Hepatocyte (in vitro differentiated cells): ENCODE results near the gene HSPA14. TPM values are rescaled to one million over a fixed set of nuclear protein-coding genes. Genes with fewer than 3 reads are reported as not detected.
A peak's percentile ranks its signal among the peaks of the same experiment; 100 is the strongest.
"Not testable (repeated sequence)": the region's sequence is repeated elsewhere in the genome, so short reads cannot be mapped to it uniquely, and the experiment has no call there.

Experiments
- DNase-seq: peaks from one replicate; pipeline ENCODE4 v3.0.0-alpha.2; 2016; ENCODE audit warnings: low spot score
- H2AFZ ChIP-seq: fragments of 200-600 bp; sonication (generic); 2 replicates; pipeline ENCODE4 v1.6.0; 2016; ENCODE audit warnings: antibody characterized with exemption, mild to moderate bottlenecking
- H3K27ac ChIP-seq: fragments of 200-600 bp; sonication (generic); 2 replicates; pipeline ENCODE4 v1.5.1; 2016; ENCODE audit warnings: mild to moderate bottlenecking
- H3K27me3 ChIP-seq: fragments of 200-600 bp; sonication (generic); 2 replicates; pipeline ENCODE4 v1.6.1; 2016
- H3K36me3 ChIP-seq: fragments of 200-600 bp; sonication (generic); replicated peaks from 2 replicates; pipeline ENCODE4 v1.5.1; 2016; ENCODE audit warnings: low read depth; ENCODE audit not compliant: insufficient read depth
- H3K4me1 ChIP-seq: fragments of 200-600 bp; sonication (generic); 2 replicates; pipeline ENCODE4 v1.5.1; 2016; ENCODE audit warnings: mild to moderate bottlenecking, moderate library complexity; ENCODE audit not compliant: insufficient read depth
- H3K4me2 ChIP-seq: fragments of 200-600 bp; sonication (generic); 2 replicates; pipeline ENCODE4 v1.6.0; 2016
- H3K4me3 ChIP-seq: fragments of 200-600 bp; sonication (generic); 2 replicates; pipeline ENCODE4 v1.5.1; 2016; ENCODE audit warnings: mild to moderate bottlenecking
- H3K79me2 ChIP-seq: fragments of 200-600 bp; sonication (generic); 2 replicates; pipeline ENCODE4 v1.6.0; 2017; ENCODE audit warnings: mild to moderate bottlenecking
- H3K9me2 ChIP-seq: fragments of 200-600 bp; sonication (generic); replicated peaks from 2 replicates; pipeline ENCODE4 v1.6.0; 2017; ENCODE audit warnings: mild to moderate bottlenecking; ENCODE audit not compliant: insufficient read depth
- H3K9me3 ChIP-seq: fragments of 200-600 bp; sonication (generic); 2 replicates; pipeline ENCODE4 v1.5.1; 2016; ENCODE audit warnings: low read depth, mild to moderate bottlenecking
- H4K20me1 ChIP-seq: fragments of 200-600 bp; sonication (generic); 2 replicates; pipeline ENCODE4 v1.6.0; 2016; ENCODE audit warnings: mild to moderate bottlenecking; ENCODE audit not compliant: insufficient read depth, poor library complexity, severe bottlenecking
- EZH2 ChIP-seq: fragments of 200-600 bp; sonication (generic); IDR thresholded peaks from 2 replicates; pipeline ENCODE4 v1.6.1; 2016; ENCODE audit warnings: antibody characterized with exemption, mild to moderate bottlenecking, borderline replicate concordance
- EZH2phosphoT487 ChIP-seq: fragments of 200-600 bp; sonication (generic); IDR thresholded peaks from one replicate; pipeline ENCODE4 v1.6.1; 2018; ENCODE audit warnings: antibody characterized with exemption, mild to moderate bottlenecking, low read depth, moderate library complexity; ENCODE audit not compliant: unreplicated experiment, severe bottlenecking
- WGBS: methylation state at CpG from one replicate; pipeline ENCODE4 v1.1.6; 2016; ENCODE audit warnings: low lambda C conversion rate; ENCODE audit errors: missing lambda C conversion rate; 5-methylcytosine and 5-hydroxymethylcytosine counted together
- polyA plus RNA-seq: library from polyadenylated mRNA; unstranded; fragments of >200 nt; fragmentation: Nextera tagmentation; extraction: Ambion mirVana; gene quantifications from 2 replicates; pipeline ENCODE4 v1.2.1, GENCODE V29; 2016
- total RNA-seq: library from RNA; depleted of rRNA; stranded (reverse); fragments of >200 nt; gene quantifications from 2 replicates; pipeline ENCODE4 v1.2.3, GENCODE V29; 2014
- TF ChIP-seq, protein P1 (sequence below): fragments of 200-600 bp; sonication (generic); IDR thresholded peaks from 2 replicates; pipeline ENCODE4 v1.5.1; 2016; ENCODE audit warnings: antibody characterized with exemption, mild to moderate bottlenecking; ENCODE audit not compliant: poor library complexity

HSPA14 gene
- total and polyA plus RNA-seq, 2 experiments from 2014 or later: 9.9 to 20.2 TPM

DNA sequence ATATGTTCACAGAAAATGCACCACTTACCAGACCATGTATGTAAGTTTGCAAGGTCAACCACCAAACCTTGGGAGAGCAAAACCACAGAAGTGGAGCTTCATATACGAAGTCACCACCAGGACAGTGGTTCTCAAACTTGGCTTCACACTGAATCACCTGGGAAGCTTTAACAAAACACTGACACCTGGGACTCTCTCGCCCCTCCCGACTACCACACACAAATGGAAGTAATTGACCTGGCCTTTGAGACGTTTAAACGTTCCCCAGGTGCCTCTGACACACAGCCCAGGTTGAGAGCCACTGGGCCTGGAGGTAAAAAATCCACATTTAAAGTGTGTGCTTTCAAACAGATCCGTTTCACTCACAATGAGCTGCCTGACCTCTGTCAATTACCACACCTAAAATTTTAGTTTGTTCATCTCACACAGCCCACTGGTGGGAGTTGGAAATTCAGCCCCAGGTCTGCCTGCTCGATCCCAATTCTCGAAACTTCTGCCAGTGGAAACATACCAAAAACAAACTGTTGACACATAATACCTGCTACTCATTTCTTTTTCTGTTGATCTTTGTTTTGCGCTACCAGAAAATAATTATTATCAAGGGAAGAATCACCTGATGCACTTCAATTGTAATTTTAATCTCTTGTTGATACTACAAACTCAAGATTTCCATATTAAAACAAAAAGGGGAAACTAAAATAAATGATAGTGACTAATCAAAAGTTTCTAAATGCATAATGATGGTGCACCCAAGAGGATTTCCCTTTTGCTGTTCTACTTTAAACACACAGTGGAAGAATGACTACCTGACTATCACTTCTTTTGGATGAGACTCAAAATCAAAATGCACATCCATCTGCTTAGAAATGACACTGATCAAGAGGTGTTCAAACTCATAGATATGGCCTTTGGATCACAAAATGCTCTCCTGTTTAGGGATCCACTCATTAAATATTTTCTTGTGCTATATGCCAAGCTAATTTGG is 26.8 kb upstream of the HSPA14 start:
- 56% methylated on average over 9 of the region's 9 CpGs for WGBS

DNA sequence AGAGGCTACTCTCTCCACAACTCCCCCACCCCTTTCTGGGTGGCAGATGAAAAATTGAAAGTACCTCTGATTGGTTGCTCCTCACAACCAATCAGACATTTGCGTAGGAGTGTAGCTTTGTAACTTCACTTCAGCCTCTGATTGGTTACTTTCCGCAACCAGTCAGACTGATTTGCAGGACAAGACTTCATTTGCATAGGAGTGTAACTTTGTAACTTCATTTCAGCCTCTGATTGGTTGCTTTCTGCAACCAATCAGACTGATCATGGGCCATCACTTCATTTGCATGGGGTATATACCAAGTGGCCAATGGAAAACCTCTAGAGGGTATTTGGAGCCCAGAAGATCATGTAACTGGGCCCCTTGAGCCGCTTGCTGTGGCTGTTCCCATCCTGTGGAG is 25.8 kb upstream of the HSPA14 start:
- no peaks in the 10 kb centered on the region for H3K27me3 ChIP-seq
- TF ChIP-seq EZH2 (no peak), EZH2phosphoT487 (no peak)
- TF ChIP-seq, protein P1, sequence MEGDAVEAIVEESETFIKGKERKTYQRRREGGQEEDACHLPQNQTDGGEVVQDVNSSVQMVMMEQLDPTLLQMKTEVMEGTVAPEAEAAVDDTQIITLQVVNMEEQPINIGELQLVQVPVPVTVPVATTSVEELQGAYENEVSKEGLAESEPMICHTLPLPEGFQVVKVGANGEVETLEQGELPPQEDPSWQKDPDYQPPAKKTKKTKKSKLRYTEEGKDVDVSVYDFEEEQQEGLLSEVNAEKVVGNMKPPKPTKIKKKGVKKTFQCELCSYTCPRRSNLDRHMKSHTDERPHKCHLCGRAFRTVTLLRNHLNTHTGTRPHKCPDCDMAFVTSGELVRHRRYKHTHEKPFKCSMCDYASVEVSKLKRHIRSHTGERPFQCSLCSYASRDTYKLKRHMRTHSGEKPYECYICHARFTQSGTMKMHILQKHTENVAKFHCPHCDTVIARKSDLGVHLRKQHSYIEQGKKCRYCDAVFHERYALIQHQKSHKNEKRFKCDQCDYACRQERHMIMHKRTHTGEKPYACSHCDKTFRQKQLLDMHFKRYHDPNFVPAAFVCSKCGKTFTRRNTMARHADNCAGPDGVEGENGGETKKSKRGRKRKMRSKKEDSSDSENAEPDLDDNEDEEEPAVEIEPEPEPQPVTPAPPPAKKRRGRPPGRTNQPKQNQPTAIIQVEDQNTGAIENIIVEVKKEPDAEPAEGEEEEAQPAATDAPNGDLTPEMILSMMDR: no peak
- H3K4me3 ChIP-seq: no peak overlapping the region
- no peaks in the 10 kb centered on the region for H3K79me2 ChIP-seq
- H3K36me3 ChIP-seq: no peaks in the 10 kb centered on the region
- no peaks in the 10 kb centered on the region for H3K9me3 ChIP-seq
- WGBS: 93% methylated on average over 3 of the region's 3 CpGs
- no peaks in the 10 kb centered on the region for H4K20me1 ChIP-seq
- no peaks in the 10 kb centered on the region for H3K9me2 ChIP-seq
- H3K4me2 ChIP-seq: no peak overlapping the region
- H3K27ac ChIP-seq: no peak overlapping the region
- DNase-seq: no peak
- H3K4me1 ChIP-seq: no peaks in the 10 kb centered on the region
- H2AFZ ChIP-seq: no peak overlapping the region

More for the DNA sequence above, 26.8 kb upstream of the HSPA14 start:
- H3K79me2 ChIP-seq: no peaks in the 10 kb centered on the region
- H4K20me1 ChIP-seq: no peaks in the 10 kb centered on the region
- no peaks in the 10 kb centered on the region for H3K9me2 ChIP-seq
- no peak for TF ChIP-seq EZH2phosphoT487
- no peak for TF ChIP-seq EZH2
- TF ChIP-seq, protein P1: peak; percentile 5
- no peaks in the 10 kb centered on the region for H3K27me3 ChIP-seq
- H3K9me3 ChIP-seq: no peaks in the 10 kb centered on the region
- no peak for DNase-seq
- no peaks in the 10 kb centered on the region for H3K4me1 ChIP-seq
- no peak overlapping the region for H3K4me2 ChIP-seq
- no peak overlapping the region for H3K27ac ChIP-seq
- no peak overlapping the region for H2AFZ ChIP-seq
- no peaks in the 10 kb centered on the region for H3K36me3 ChIP-seq
- no peak overlapping the region for H3K4me3 ChIP-seq

DNA sequence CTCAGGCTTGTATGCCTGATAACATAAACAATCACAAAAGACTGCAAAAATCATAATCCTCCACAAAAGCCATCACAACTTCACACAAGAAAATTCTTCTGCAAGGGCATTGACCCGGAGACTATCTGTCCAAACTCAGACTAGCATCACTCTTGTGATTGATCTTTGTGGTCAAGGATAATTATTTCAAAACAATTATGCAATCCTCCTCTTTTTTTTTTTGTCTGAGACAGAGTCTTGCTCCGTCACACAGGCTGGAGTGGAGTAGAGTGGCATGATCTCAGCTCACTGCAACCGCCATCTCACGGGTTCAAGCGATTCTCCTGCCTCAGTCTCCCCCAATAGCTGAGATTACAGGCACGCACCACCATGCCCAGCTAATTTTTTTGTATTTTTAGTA is 22.4 kb upstream of the HSPA14 start:
- TF ChIP-seq, protein P1: no peak
- TF ChIP-seq EZH2 (no peak), EZH2phosphoT487 (no peak)
- Histone ChIP-seq H3K27me3 (no peaks in the 10 kb centered on the region), H2AFZ (no peak overlapping the region), H3K4me1 (no peaks in the 10 kb centered on the region), H4K20me1 (no peaks in the 10 kb centered on the region), H3K4me3 (no peak overlapping the region), H3K9me2 (no peaks in the 10 kb centered on the region), H3K27ac (no peak overlapping the region), H3K4me2 (no peak overlapping the region), H3K36me3 (no peaks in the 10 kb centered on the region), H3K9me3 (no peaks in the 10 kb centered on the region), H3K79me2 (no peaks in the 10 kb centered on the region)
- 90% methylated on average over 6 of the region's 6 CpGs for WGBS
- DNase-seq: no peak

DNA sequence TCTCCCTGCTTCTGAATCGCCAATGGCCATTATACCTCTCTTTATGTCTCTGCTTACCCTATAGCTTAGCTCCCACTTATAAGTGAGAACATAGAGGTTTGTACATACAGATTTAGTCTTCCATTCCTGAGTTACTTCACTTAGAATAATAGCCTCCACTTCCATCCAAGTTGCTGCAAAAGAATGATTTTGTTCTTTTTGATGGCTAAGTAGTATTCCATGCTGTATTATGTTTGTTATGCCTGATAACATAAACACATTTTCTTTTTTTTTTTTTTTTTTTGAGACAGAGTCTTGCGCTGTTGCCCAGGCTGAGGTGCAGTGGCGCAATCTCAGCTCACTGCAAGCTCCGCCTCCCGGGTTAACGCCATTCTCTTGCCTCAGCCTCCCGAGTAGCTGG is 21.4 kb upstream of the HSPA14 start:
- WGBS: 97% methylated on average over 7 of the region's 7 CpGs
- not testable (repeated sequence) for H3K9me3 ChIP-seq, H3K4me3 ChIP-seq, H4K20me1 ChIP-seq, H3K27ac ChIP-seq, H3K27me3 ChIP-seq, H3K36me3 ChIP-seq, DNase-seq, H2AFZ ChIP-seq, H3K79me2 ChIP-seq, H3K9me2 ChIP-seq, H3K4me1 ChIP-seq, H3K4me2 ChIP-seq
